ENCODE data around the gene SPACA6. TPM values are rescaled to one million over a fixed set of nuclear protein-coding genes. Genes with fewer than 3 reads are reported as not detected.

SPACA6 gene
- total and polyA plus RNA-seq, 9 of the 15 experiments (the other 6 are each of a cell fraction or from before 2014, with no cell fraction given): 1.3 to 17.3 (median 6.2) TPM

DNA sequence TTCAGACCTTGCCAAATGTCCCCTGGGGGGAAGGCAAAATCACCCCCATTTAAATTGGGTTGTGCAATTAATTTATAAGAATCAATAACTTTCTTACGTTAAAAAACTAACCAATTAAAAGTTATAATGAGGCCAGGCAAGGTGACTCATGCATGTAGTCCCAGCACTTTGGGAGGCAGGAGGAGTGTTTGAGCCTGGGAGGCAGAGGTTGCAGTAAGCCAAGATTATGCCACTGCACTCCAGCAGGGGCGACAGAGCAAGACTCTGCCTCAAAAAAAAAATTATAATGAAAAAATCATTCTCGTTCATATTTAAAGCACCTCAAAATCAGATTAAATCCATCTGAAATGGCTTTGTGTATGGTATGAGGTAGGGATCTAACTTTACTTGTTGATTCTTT, 28.1 kb upstream of the SPACA6 start (continued):
- TF ChIP-seq, protein P1, sequence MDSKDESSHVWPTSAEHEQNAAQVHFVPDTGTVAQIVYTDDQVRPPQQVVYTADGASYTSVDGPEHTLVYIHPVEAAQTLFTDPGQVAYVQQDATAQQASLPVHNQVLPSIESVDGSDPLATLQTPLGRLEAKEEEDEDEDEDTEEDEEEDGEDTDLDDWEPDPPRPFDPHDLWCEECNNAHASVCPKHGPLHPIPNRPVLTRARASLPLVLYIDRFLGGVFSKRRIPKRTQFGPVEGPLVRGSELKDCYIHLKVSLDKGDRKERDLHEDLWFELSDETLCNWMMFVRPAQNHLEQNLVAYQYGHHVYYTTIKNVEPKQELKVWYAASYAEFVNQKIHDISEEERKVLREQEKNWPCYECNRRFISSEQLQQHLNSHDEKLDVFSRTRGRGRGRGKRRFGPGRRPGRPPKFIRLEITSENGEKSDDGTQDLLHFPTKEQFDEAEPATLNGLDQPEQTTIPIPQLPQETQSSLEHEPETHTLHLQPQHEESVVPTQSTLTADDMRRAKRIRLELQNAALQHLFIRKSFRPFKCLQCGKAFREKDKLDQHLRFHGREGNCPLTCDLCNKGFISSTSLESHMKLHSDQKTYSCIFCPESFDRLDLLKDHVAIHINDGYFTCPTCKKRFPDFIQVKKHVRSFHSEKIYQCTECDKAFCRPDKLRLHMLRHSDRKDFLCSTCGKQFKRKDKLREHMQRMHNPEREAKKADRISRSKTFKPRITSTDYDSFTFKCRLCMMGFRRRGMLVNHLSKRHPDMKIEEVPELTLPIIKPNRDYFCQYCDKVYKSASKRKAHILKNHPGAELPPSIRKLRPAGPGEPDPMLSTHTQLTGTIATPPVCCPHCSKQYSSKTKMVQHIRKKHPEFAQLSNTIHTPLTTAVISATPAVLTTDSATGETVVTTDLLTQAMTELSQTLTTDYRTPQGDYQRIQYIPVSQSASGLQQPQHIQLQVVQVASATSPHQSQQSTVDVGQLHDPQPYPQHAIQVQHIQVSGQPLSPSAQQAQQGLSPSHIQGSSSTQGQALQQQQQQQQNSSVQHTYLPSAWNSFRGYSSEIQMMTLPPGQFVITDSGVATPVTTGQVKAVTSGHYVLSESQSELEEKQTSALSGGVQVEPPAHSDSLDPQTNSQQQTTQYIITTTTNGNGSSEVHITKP (IDR thresholded peaks at IDR 0.05; ENCODE audit: partially characterized antibody): no peak
- no peak for TF ChIP-seq GABPA (tag; conservative IDR thresholded peaks at IDR 0.05; ENCODE audit: low read depth)
- no peak for TF ChIP-seq SP1 (CRISPR knock-in tag; IDR thresholded peaks at IDR 0.05)
- no peak for TF ChIP-seq CBX3 (IDR thresholded peaks at IDR 0.05; ENCODE audit: borderline replicate concordance in 1 of 2, low read length in 2 of 2)
- no peak for TF ChIP-seq PHF8 (IDR thresholded peaks at IDR 0.05; ENCODE audit: borderline replicate concordance, low read length)
- no peak for TF ChIP-seq ZNF696 (CRISPR knock-in tag; conservative IDR thresholded peaks at IDR 0.05)
- TF ChIP-seq, protein P2, sequence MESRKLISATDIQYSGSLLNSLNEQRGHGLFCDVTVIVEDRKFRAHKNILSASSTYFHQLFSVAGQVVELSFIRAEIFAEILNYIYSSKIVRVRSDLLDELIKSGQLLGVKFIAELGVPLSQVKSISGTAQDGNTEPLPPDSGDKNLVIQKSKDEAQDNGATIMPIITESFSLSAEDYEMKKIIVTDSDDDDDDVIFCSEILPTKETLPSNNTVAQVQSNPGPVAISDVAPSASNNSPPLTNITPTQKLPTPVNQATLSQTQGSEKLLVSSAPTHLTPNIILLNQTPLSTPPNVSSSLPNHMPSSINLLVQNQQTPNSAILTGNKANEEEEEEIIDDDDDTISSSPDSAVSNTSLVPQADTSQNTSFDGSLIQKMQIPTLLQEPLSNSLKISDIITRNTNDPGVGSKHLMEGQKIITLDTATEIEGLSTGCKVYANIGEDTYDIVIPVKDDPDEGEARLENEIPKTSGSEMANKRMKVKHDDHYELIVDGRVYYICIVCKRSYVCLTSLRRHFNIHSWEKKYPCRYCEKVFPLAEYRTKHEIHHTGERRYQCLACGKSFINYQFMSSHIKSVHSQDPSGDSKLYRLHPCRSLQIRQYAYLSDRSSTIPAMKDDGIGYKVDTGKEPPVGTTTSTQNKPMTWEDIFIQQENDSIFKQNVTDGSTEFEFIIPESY (CRISPR knock-in tag; IDR thresholded peaks at IDR 0.05): no peak
- TF ChIP-seq, protein P3, sequence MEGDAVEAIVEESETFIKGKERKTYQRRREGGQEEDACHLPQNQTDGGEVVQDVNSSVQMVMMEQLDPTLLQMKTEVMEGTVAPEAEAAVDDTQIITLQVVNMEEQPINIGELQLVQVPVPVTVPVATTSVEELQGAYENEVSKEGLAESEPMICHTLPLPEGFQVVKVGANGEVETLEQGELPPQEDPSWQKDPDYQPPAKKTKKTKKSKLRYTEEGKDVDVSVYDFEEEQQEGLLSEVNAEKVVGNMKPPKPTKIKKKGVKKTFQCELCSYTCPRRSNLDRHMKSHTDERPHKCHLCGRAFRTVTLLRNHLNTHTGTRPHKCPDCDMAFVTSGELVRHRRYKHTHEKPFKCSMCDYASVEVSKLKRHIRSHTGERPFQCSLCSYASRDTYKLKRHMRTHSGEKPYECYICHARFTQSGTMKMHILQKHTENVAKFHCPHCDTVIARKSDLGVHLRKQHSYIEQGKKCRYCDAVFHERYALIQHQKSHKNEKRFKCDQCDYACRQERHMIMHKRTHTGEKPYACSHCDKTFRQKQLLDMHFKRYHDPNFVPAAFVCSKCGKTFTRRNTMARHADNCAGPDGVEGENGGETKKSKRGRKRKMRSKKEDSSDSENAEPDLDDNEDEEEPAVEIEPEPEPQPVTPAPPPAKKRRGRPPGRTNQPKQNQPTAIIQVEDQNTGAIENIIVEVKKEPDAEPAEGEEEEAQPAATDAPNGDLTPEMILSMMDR (IDR thresholded peaks at IDR 0.05 in 2 of 3, conservative IDR thresholded peaks at IDR 0.05 in 1 of 3; ENCODE audit: insufficient read depth in 2 of 3, low read depth in 1 of 3, low read length in 3 of 3): peak; percentile 38 to 72 (median 48); a peak in 4 of 6 replicates
- no peak for TF ChIP-seq ZNF232 (CRISPR knock-in tag; IDR thresholded peaks at IDR 0.05)
- no peak for TF ChIP-seq ESRRB (CRISPR knock-in tag; IDR thresholded peaks at IDR 0.05; ENCODE audit: borderline replicate concordance)
- TF ChIP-seq ATF1 (CRISPR knock-in tag; IDR thresholded peaks at IDR 0.05): no peak
- no peak for TF ChIP-seq ATF1 (tag; IDR thresholded peaks at IDR 0.05)
- TF ChIP-seq ESRRA (IDR thresholded peaks at IDR 0.05; ENCODE audit: borderline replicate concordance, low read depth): no peak
- TF ChIP-seq ZNF384 (IDR thresholded peaks at IDR 0.05; ENCODE audit: low read depth, low read length): peak; percentile 63
- TF ChIP-seq SIX5 (IDR thresholded peaks at IDR 0.05; ENCODE audit: borderline replicate concordance in 1 of 2, insufficient read depth in 1 of 2, low read depth in 1 of 2, low read length in 2 of 2): no peak
- TF ChIP-seq GTF2A2 (tag; IDR thresholded peaks at IDR 0.05): no peak
- no peak for TF ChIP-seq RBM22 (IDR thresholded peaks at IDR 0.05; ENCODE audit: low read depth, low read length, poor library complexity, severe bottlenecking)
